Measurements from ENCODE around the gene SUGCT.

DNA sequence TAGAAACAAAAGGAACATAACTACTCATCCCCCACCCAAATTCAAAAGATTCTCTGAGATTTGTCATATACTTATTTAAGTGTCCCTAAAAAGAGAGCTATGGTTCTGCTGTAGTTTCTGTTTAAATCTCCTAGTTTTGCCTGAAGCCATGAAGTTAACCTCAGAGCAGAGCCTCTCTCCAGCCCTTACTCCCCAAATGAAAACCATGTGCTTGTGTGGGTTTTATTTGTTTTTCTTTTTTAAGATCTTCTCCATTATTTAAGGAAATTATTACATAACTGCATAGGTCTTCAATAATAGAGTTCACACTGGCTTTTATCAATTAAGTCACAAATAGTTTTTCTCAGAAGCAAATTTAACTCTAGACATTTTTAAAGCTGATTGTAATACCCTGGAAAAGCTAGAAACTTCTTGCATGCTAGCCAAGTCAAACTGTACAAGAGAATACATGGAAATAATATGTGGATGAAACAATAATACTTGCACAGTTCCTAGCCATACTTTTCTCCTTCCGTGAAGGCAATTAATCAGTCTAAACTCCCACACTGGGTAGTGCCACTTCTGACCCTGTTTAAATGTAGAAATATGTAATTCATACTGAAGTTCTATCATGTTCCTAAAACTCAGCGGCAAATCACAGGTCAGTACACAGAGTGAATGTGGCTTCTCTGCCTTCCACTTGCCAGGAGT, 579.7 kb downstream of the SUGCT start:
- TF ChIP-seq, protein P1, sequence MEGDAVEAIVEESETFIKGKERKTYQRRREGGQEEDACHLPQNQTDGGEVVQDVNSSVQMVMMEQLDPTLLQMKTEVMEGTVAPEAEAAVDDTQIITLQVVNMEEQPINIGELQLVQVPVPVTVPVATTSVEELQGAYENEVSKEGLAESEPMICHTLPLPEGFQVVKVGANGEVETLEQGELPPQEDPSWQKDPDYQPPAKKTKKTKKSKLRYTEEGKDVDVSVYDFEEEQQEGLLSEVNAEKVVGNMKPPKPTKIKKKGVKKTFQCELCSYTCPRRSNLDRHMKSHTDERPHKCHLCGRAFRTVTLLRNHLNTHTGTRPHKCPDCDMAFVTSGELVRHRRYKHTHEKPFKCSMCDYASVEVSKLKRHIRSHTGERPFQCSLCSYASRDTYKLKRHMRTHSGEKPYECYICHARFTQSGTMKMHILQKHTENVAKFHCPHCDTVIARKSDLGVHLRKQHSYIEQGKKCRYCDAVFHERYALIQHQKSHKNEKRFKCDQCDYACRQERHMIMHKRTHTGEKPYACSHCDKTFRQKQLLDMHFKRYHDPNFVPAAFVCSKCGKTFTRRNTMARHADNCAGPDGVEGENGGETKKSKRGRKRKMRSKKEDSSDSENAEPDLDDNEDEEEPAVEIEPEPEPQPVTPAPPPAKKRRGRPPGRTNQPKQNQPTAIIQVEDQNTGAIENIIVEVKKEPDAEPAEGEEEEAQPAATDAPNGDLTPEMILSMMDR (IDR thresholded peaks at IDR 0.05): no peak
- TF ChIP-seq, protein P2, sequence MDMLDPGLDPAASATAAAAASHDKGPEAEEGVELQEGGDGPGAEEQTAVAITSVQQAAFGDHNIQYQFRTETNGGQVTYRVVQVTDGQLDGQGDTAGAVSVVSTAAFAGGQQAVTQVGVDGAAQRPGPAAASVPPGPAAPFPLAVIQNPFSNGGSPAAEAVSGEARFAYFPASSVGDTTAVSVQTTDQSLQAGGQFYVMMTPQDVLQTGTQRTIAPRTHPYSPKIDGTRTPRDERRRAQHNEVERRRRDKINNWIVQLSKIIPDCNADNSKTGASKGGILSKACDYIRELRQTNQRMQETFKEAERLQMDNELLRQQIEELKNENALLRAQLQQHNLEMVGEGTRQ (IDR thresholded peaks at IDR 0.05; ENCODE audit: borderline replicate concordance, low read depth, low read length): no peak
- no peak for TF ChIP-seq RAD21 (IDR thresholded peaks at IDR 0.05; ENCODE audit: low read length)
- TF ChIP-seq JUND (IDR thresholded peaks at IDR 0.05): peak; percentile 13; the same call in 1 of the 2 replicates
- no peak for TF ChIP-seq SMC3 (IDR thresholded peaks at IDR 0.05; ENCODE audit: low read depth, low read length)

Measured in SK-N-SH (cell line).